Measurements from ENCODE around the gene GGT6. TPM values are rescaled to one million over a fixed set of nuclear protein-coding genes. Genes with fewer than 3 reads are reported as not detected.
A peak's percentile ranks its signal among the peaks of the same experiment; 100 is the strongest.

The GGT6 gene
- total RNA-seq, 1 donor from 2014 or later, result not detected

DNA sequence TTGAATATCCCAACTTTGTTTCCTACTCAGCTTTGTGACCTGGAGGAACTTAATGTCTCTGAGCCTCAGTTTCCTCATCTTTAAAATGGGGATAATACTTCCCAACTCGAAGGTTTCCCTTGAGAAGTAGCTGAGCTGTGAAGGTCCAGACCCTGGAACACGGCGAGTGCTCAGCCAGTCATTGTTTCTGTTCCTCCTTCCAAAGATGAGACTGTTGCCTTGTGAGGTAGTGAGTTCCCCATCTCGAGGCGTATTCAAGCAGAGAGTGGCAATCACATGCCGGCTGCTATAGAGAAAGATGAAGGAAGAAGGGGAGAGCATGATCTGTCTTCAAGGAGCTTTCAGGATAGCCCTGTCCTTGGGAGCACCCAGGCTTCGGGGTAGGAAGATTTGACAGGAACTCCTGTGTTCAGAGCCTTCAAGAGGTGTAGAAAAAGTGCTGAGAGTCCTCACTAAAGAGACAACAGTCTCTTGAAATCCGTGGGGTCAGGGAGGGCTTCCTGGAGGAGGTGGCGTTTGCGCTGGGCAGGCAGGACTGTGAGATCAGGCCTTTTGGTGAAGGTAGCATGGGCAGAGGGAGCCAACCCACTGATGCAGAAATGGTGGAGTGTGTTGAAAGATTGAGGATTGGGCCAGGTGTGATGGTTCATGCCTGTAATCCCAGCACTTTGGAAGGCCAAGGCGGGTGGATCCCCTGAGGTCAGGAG, 34.5 kb downstream of the GGT6 start:
- DNase-seq (ENCODE audit: low read depth) (no peak), FAIRE-seq (no peak)
- Histone ChIP-seq H3K9ac (ENCODE audit: low read length) (no peak overlapping the region), H3K79me2 (ENCODE audit: insufficient read depth, low read length) (no peaks in the 10 kb centered on the region), H4K20me1 (ENCODE audit: insufficient read depth, low read length) (no peaks in the 10 kb centered on the region), H3K27ac (ENCODE audit: low read depth, low read length) (no peak overlapping the region), H3K4me1 (ENCODE audit: insufficient read depth, low read length) (no peaks in the 10 kb centered on the region), H2AFZ (ENCODE audit: low read depth, low read length) (no peak overlapping the region), H3K9me3 (ENCODE audit: insufficient read depth, low read depth, low read length) (no peaks in the 10 kb centered on the region), H3K4me2 (ENCODE audit: low read length) (no peak overlapping the region), H3K4me3 (ENCODE audit: insufficient read depth, low read depth, low read length) (no peak overlapping the region), H3K36me3 (ENCODE audit: insufficient read depth, low read length) (no peaks in the 10 kb centered on the region), H3K27me3 (ENCODE audit: insufficient read depth, low read length) (peaks cover 19% of the 10 kb centered on the region)
- H3K4me3 Mint-ChIP-seq (ENCODE audit: unreplicated experiment), result no peak overlapping the region
- H3K27ac Mint-ChIP-seq (ENCODE audit: unreplicated experiment), result peak overlapping the region; percentile 34
- peaks cover 3% of the 10 kb centered on the region for H3K9me3 Mint-ChIP-seq (ENCODE audit: unreplicated experiment)
- peaks cover 52% of the 10 kb centered on the region for H3K27me3 Mint-ChIP-seq (ENCODE audit: low read depth, unreplicated experiment)
- H3K36me3 Mint-ChIP-seq (ENCODE audit: low read depth, unreplicated experiment), result no peaks in the 10 kb centered on the region
- peaks cover 6% of the 10 kb centered on the region for H3K4me1 Mint-ChIP-seq (ENCODE audit: low read depth, unreplicated experiment)
- TF ChIP-seq, protein P1, sequence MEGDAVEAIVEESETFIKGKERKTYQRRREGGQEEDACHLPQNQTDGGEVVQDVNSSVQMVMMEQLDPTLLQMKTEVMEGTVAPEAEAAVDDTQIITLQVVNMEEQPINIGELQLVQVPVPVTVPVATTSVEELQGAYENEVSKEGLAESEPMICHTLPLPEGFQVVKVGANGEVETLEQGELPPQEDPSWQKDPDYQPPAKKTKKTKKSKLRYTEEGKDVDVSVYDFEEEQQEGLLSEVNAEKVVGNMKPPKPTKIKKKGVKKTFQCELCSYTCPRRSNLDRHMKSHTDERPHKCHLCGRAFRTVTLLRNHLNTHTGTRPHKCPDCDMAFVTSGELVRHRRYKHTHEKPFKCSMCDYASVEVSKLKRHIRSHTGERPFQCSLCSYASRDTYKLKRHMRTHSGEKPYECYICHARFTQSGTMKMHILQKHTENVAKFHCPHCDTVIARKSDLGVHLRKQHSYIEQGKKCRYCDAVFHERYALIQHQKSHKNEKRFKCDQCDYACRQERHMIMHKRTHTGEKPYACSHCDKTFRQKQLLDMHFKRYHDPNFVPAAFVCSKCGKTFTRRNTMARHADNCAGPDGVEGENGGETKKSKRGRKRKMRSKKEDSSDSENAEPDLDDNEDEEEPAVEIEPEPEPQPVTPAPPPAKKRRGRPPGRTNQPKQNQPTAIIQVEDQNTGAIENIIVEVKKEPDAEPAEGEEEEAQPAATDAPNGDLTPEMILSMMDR (IDR thresholded peaks at IDR 0.05; ENCODE audit: insufficient read depth, low read depth, low read length), result no peak

- H3K9ac ChIP-seq (ENCODE audit: low read length), result no peak overlapping the region
- H3K36me3 ChIP-seq (ENCODE audit: insufficient read depth, low read length), result no peaks in the 10 kb centered on the region
- H3K27me3 ChIP-seq (ENCODE audit: insufficient read depth, low read length), result peaks cover 19% of the 10 kb centered on the region
- no peak overlapping the region for H3K27ac Mint-ChIP-seq (ENCODE audit: unreplicated experiment)
- H3K4me2 ChIP-seq (ENCODE audit: low read length), result no peak overlapping the region
- H4K20me1 ChIP-seq (ENCODE audit: insufficient read depth, low read length), result no peaks in the 10 kb centered on the region
- H3K36me3 Mint-ChIP-seq (ENCODE audit: low read depth, unreplicated experiment), result no peaks in the 10 kb centered on the region
- no peak overlapping the region for H3K4me3 ChIP-seq (ENCODE audit: insufficient read depth, low read depth, low read length)
- peaks cover 5% of the 10 kb centered on the region for H3K9me3 Mint-ChIP-seq (ENCODE audit: unreplicated experiment)
- H3K27me3 Mint-ChIP-seq (ENCODE audit: low read depth, unreplicated experiment), result peaks cover 49% of the 10 kb centered on the region
- H3K4me3 Mint-ChIP-seq (ENCODE audit: unreplicated experiment), result no peak overlapping the region
- no peak overlapping the region for H3K27ac ChIP-seq (ENCODE audit: low read depth, low read length)
- peaks cover 7% of the 10 kb centered on the region for H3K4me1 Mint-ChIP-seq (ENCODE audit: low read depth, unreplicated experiment)
- no peaks in the 10 kb centered on the region for H3K9me3 ChIP-seq (ENCODE audit: insufficient read depth, low read depth, low read length)
- TF ChIP-seq, protein P1 (IDR thresholded peaks at IDR 0.05; ENCODE audit: insufficient read depth, low read depth, low read length), result no peak
- TF ChIP-seq EZH2 (IDR thresholded peaks at IDR 0.05; ENCODE audit: insufficient read depth, low read length), result no peak
- no peaks in the 10 kb centered on the region for H3K79me2 ChIP-seq (ENCODE audit: insufficient read depth, low read length)
- no peak overlapping the region for H2AFZ ChIP-seq (ENCODE audit: low read depth, low read length)
- H3K4me1 ChIP-seq (ENCODE audit: insufficient read depth, low read length), result no peaks in the 10 kb centered on the region
- FAIRE-seq (no peak), DNase-seq (ENCODE audit: low read depth) (no peak)
Observed at GRCh38 chr17:4523946-4524345, 36.4 kb downstream of the GGT6 start.

DNA sequence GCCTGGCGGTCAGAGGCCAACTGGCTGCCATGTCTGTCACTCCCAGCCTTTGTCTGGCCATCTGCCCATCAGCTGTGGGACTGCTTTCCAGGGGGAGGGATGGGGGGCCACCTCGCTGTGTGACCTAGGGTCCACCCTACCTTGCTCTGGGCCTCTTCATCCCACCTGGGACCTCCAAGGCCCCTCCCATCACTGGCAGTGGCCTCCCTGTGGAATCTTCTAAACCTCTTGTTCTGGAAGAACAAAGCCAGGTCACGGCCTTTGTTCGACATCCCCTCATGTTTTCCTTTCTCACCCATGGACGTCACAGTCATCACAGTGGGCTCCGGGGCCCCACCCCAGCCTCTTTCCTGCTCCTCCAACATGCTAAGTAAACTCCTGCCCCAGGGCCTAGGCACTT, 37.7 kb downstream of the GGT6 start:
- Histone ChIP-seq H3K4me3 (ENCODE audit: insufficient read depth, low read depth, low read length) (no peak overlapping the region), H4K20me1 (ENCODE audit: insufficient read depth, low read length) (no peaks in the 10 kb centered on the region), H3K27ac (ENCODE audit: low read depth, low read length) (no peak overlapping the region), H2AFZ (ENCODE audit: low read depth, low read length) (no peak overlapping the region), H3K9me3 (ENCODE audit: insufficient read depth, low read depth, low read length) (no peaks in the 10 kb centered on the region), H3K4me2 (ENCODE audit: low read length) (no peak overlapping the region), H3K4me1 (ENCODE audit: insufficient read depth, low read length) (no peaks in the 10 kb centered on the region), H3K9ac (ENCODE audit: low read length) (no peak overlapping the region), H3K36me3 (ENCODE audit: insufficient read depth, low read length) (no peaks in the 10 kb centered on the region), H3K79me2 (ENCODE audit: insufficient read depth, low read length) (no peaks in the 10 kb centered on the region), H3K27me3 (ENCODE audit: insufficient read depth, low read length) (peaks cover 13% of the 10 kb centered on the region)
- Mint-ChIP-seq H3K27ac (ENCODE audit: unreplicated experiment) (no peak overlapping the region), H3K27me3 (ENCODE audit: low read depth, unreplicated experiment) (peaks cover 52% of the 10 kb centered on the region), H3K4me1 (ENCODE audit: low read depth, unreplicated experiment) (peaks cover 7% of the 10 kb centered on the region), H3K4me3 (ENCODE audit: unreplicated experiment) (no peak overlapping the region), H3K9me3 (ENCODE audit: unreplicated experiment) (peaks cover 5% of the 10 kb centered on the region), H3K36me3 (ENCODE audit: low read depth, unreplicated experiment) (no peaks in the 10 kb centered on the region)
- FAIRE-seq (no peak), DNase-seq (ENCODE audit: low read depth) (no peak)
- no peak for TF ChIP-seq EZH2 (IDR thresholded peaks at IDR 0.05; ENCODE audit: insufficient read depth, low read length)
- TF ChIP-seq, protein P1 (IDR thresholded peaks at IDR 0.05; ENCODE audit: insufficient read depth, low read depth, low read length), result no peak

All from astrocyte (in vitro differentiated cells and primary cell).